Keratinocyte (primary cell): ENCODE data around the gene MIA3. TPM values are rescaled to one million over a fixed set of nuclear protein-coding genes. Genes with fewer than 3 reads are reported as not detected.
"Not testable (repeated sequence)": the region's sequence is repeated elsewhere in the genome, so short reads cannot be mapped to it uniquely, and the experiment has no call there.

Experiments
- DNase-seq: peaks from one replicate; pipeline ENCODE4 v3.0.0-alpha.2; 2011; ENCODE audit warnings: low read depth, missing footprints, low spot score
- FAIRE-seq: peaks from 2 replicates; lab custom pipeline; 2011; peaks lifted over from hg19 to GRCh38; lab: Jason Lieb, UNC
- H2AFZ ChIP-seq: 2 replicates; pipeline ENCODE4 v1.6.0; 2012; ENCODE audit warnings: low read length, control low read depth, inconsistent platforms; ENCODE audit not compliant: control insufficient read depth
- H3K27ac ChIP-seq: 2 replicates; pipeline ENCODE4 v1.5.1; 2011; ENCODE audit warnings: low read length; ENCODE audit not compliant: control insufficient read depth, insufficient read depth
- H3K27me3 ChIP-seq: 3 replicates; pipeline ENCODE4 v1.6.0; 2011; ENCODE audit warnings: low read length; ENCODE audit not compliant: control insufficient read depth, insufficient read depth; ENCODE audit errors: extremely low read depth
- H3K36me3 ChIP-seq, 2 experiments: 2 replicates in 1 of 2; 3 replicates in 1 of 2; pipeline ENCODE4 v1.5.1; 2011; ENCODE audit warnings: low read length in 2 of 2, mild to moderate bottlenecking in 1 of 2; ENCODE audit not compliant: control insufficient read depth in 2 of 2, insufficient read depth in 2 of 2; ENCODE audit errors: extremely low read depth in 1 of 2
- H3K4me1 ChIP-seq: 3 replicates; pipeline ENCODE4 v1.5.1; 2011; ENCODE audit warnings: low read length; ENCODE audit not compliant: control insufficient read depth, insufficient read depth; ENCODE audit errors: extremely low read depth
- H3K4me2 ChIP-seq: 3 replicates; pipeline ENCODE4 v1.6.0; 2011; ENCODE audit warnings: low read depth, low read length; ENCODE audit not compliant: control insufficient read depth, insufficient read depth; ENCODE audit errors: extremely low read depth
- H3K4me3 ChIP-seq, 3 experiments: fragments of 200-600 bp in 1 of 3; sonication (generic) in 1 of 3; 2 replicates in 2 of 3; 3 replicates in 1 of 3; pipeline ENCODE4 v1.5.1; 2011 to 2016; ENCODE audit warnings: low read length in 3 of 3, mild to moderate bottlenecking in 3 of 3, control low read depth in 2 of 3, inconsistent platforms in 1 of 3, low read depth in 1 of 3, mixed read lengths in 1 of 3, mixed run types in 1 of 3, moderate library complexity in 1 of 3; ENCODE audit not compliant: control insufficient read depth in 2 of 3, insufficient read depth in 2 of 3; ENCODE audit errors: extremely low read depth in 1 of 3
- H3K79me2 ChIP-seq: 2 replicates; pipeline ENCODE4 v1.6.0; 2012; ENCODE audit warnings: low read length; ENCODE audit not compliant: control insufficient read depth, insufficient read depth
- H3K9ac ChIP-seq: 3 replicates; pipeline ENCODE4 v1.6.0; 2011; ENCODE audit warnings: low read length; ENCODE audit not compliant: control insufficient read depth, insufficient read depth; ENCODE audit errors: extremely low read depth
- H3K9me1 ChIP-seq: 3 replicates; pipeline ENCODE4 v1.6.0; 2011; ENCODE audit warnings: low read length; ENCODE audit not compliant: control insufficient read depth, insufficient read depth; ENCODE audit errors: extremely low read depth
- H3K9me3 ChIP-seq: 2 replicates; pipeline ENCODE4 v1.5.1; 2012; ENCODE audit warnings: low read depth, low read length; ENCODE audit not compliant: control insufficient read depth
- H4K20me1 ChIP-seq: 3 replicates; pipeline ENCODE4 v1.6.0; 2011; ENCODE audit warnings: low read length; ENCODE audit not compliant: control insufficient read depth, insufficient read depth; ENCODE audit errors: extremely low read depth
- EZH2 ChIP-seq: IDR thresholded peaks from one replicate; pipeline ENCODE4 v1.6.1; 2012; ENCODE audit warnings: inconsistent platforms, mild to moderate bottlenecking, low read length, moderate library complexity
- dilution Hi-C: fragments of 300-500 bp; cut with MboI; formaldehyde crosslinking; loops from one replicate; pipeline ENCODE4 v1.7.0; 2020; ENCODE audit warnings: low sequenced_read_pairs; ENCODE audit not compliant: extremely low pct_ligation_motif_present
- polyA plus RNA-seq, 5 experiments: library from polyadenylated mRNA; depleted of rRNA in 3 of 5; stranded (reverse) in 3 of 5; stranded (forward) in 1 of 5; unstranded in 1 of 5; fragments of >200 nt; gene quantifications; 1 replicate in 1 of 5; 2 replicates in 3 of 5; 3 replicates in 1 of 5; pipeline versions ENCODE4 v1.2.1 to v1.2.3, GENCODE V29; 2011 to 2012; ENCODE audit warnings: missing spikeins in 2 of 5, low read depth in 1 of 5, low replicate concordance in 1 of 5
- TF ChIP-seq, protein P1 (sequence below), 3 experiments: IDR thresholded peaks in 1 of 3; conservative IDR thresholded peaks in 1 of 3; optimal IDR thresholded peaks in 1 of 3; 2 replicates in 2 of 3; 3 replicates in 1 of 3; pipeline versions ENCODE3 to v1.5.1; 2011; ENCODE audit warnings: low read length in 3 of 3, mild to moderate bottlenecking in 3 of 3, moderate library complexity in 2 of 3, control low read depth in 1 of 3, inconsistent platforms in 1 of 3; ENCODE audit not compliant: insufficient read depth in 2 of 3; ENCODE audit errors: extremely low read depth in 1 of 3

Gene MIA3
- polyA plus RNA-seq, 1 donor (not counting 4 experiments of a cell fraction or from before 2014, with no cell fraction given), result 29.4 TPM

- Histone ChIP-seq H3K27me3 (peaks cover under 1% of the 10 kb centered on the region), H3K9me1 (no peaks in the 10 kb centered on the region), H3K36me3 (no peaks in the 10 kb centered on the region), H3K9ac (no peak overlapping the region), H3K4me2 (no peak overlapping the region), H4K20me1 (no peaks in the 10 kb centered on the region), H2AFZ (no peak overlapping the region), H3K9me3 (no peaks in the 10 kb centered on the region), H3K79me2 (no peaks in the 10 kb centered on the region), H3K4me1 (no peaks in the 10 kb centered on the region), H3K4me3 (no peak overlapping the region), H3K27ac (no peak overlapping the region)
- TF ChIP-seq, protein P1, sequence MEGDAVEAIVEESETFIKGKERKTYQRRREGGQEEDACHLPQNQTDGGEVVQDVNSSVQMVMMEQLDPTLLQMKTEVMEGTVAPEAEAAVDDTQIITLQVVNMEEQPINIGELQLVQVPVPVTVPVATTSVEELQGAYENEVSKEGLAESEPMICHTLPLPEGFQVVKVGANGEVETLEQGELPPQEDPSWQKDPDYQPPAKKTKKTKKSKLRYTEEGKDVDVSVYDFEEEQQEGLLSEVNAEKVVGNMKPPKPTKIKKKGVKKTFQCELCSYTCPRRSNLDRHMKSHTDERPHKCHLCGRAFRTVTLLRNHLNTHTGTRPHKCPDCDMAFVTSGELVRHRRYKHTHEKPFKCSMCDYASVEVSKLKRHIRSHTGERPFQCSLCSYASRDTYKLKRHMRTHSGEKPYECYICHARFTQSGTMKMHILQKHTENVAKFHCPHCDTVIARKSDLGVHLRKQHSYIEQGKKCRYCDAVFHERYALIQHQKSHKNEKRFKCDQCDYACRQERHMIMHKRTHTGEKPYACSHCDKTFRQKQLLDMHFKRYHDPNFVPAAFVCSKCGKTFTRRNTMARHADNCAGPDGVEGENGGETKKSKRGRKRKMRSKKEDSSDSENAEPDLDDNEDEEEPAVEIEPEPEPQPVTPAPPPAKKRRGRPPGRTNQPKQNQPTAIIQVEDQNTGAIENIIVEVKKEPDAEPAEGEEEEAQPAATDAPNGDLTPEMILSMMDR (optimal IDR thresholded peaks at IDR 0.05 in 1 of 3, IDR thresholded peaks at IDR 0.05 in 1 of 3, conservative IDR thresholded peaks at IDR 0.05 in 1 of 3; ENCODE audit: extremely low read depth in 1 of 3, insufficient read depth in 2 of 3, low read length in 3 of 3), result no peak
- no peak for TF ChIP-seq EZH2
- FAIRE-seq (no peak), DNase-seq (no peak)
- dilution Hi-C loops, result no loop called here
Measured at GRCh38 chr1:222606757-222607156, 11.1 kb upstream of the MIA3 start.

DNA sequence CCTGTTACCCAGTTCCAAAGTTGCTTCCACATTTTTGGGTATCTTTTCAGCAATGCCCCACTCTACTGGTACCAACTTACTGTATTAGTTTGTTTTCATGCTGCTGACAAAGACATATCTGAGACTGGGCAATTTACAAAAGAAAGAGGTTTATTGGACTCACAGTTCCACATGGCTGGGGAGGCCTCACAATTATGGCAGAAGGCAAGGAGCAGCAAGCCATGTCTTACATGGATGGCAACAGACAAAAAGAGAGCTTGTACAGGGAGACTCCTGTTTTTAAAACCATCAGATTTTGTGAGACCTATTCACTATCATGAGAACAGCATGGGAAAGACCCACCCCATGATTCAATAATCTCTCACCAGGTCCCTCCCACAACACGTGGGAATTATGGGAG lies 8.8 kb upstream of the MIA3 start:
- H3K36me3 ChIP-seq, H3K27ac ChIP-seq, dilution Hi-C loops, H3K79me2 ChIP-seq, DNase-seq, H3K9ac ChIP-seq, H3K27me3 ChIP-seq, H3K4me3 ChIP-seq, H3K9me3 ChIP-seq, H3K4me1 ChIP-seq, H4K20me1 ChIP-seq, H3K4me2 ChIP-seq, FAIRE-seq, H2AFZ ChIP-seq, H3K9me1 ChIP-seq: not testable (repeated sequence)

DNA sequence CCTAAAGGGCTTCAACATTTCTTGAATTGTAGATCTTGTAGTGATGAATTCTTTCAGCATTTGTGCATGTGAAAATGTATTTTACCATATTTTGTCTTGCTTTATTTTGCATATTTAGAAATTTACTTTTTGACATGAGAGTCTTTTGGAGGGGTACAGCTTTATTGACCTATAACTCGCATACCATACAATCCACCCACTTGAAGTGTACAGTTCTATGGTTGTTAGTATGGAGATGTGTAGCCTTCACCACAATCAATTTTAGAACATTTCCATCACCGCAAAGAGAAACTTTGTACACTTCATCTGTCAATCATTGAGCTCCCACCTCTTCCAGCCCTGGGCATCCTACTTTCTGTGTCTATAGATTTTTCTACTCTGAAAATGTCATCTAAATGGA lies 7.2 kb upstream of the MIA3 start:
- DNase-seq, result no peak
- H2AFZ ChIP-seq, result no peak overlapping the region
- H3K4me2 ChIP-seq, result no peak overlapping the region
- no peaks in the 10 kb centered on the region for H3K4me1 ChIP-seq
- H3K79me2 ChIP-seq, result no peaks in the 10 kb centered on the region
- dilution Hi-C loops, result no loop called here
- no peak overlapping the region for H3K4me3 ChIP-seq
- no peaks in the 10 kb centered on the region for H3K9me1 ChIP-seq
- no peak overlapping the region for H3K9ac ChIP-seq
- peaks cover 3% of the 10 kb centered on the region for H3K27me3 ChIP-seq
- H3K36me3 ChIP-seq, result no peaks in the 10 kb centered on the region
- H4K20me1 ChIP-seq, result no peaks in the 10 kb centered on the region
- no peaks in the 10 kb centered on the region for H3K9me3 ChIP-seq
- no peak overlapping the region for H3K27ac ChIP-seq
- no peak for FAIRE-seq
- TF ChIP-seq, protein P1 (optimal IDR thresholded peaks at IDR 0.05 in 1 of 3, IDR thresholded peaks at IDR 0.05 in 1 of 3, conservative IDR thresholded peaks at IDR 0.05 in 1 of 3; ENCODE audit: extremely low read depth in 1 of 3, insufficient read depth in 2 of 3, low read length in 3 of 3), result no peak
